Hematopoietic multipotent progenitor cell treated with erythropoietin and hydrocortisone succinate and interleukin-3 and kit ligand, for 4 days (in vitro differentiated cells): Measurements from ENCODE around the gene KAT2B.

ENCODE experiments used
- DNase-seq: peaks from one replicate; pipeline ENCODE4 v3.0.0-alpha.2; 2015

The KAT2B gene

DNA sequence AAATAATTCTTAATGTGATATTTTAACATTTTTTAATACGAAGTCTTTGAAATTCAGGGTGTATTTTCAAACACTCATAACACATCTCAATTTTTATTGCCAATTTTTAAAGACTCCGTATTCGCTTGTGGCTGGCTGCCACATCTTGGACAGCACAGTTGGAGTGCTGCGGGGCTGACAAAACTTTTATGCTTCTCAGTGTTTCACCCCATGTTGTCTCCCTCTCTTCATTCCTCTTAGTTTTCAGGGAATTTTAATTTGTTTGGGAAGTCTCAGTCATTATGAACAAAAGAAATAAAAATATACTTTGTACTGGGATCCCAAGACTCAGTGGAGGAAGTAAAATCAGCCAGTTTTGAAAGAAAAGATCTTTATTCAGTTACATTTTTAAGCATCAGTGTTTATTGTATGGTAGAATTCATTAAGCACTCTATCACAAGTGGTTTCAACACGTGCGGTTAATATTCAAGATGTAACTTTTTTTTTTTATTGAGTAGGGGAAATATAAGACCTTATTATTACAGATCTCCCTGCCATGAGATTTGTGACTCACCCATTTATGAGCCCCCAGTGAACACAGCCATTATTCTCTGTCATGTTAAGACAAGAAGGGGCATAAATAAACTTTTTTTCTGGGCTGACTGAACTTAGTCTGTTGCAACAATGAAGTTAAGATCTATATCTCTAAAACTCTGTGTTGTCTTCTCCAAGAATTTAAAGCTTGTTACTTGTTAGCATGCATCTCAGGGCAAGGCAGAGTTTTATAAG is 26.8 kb downstream of the KAT2B start:
- DNase-seq: peak; percentile 58

DNA sequence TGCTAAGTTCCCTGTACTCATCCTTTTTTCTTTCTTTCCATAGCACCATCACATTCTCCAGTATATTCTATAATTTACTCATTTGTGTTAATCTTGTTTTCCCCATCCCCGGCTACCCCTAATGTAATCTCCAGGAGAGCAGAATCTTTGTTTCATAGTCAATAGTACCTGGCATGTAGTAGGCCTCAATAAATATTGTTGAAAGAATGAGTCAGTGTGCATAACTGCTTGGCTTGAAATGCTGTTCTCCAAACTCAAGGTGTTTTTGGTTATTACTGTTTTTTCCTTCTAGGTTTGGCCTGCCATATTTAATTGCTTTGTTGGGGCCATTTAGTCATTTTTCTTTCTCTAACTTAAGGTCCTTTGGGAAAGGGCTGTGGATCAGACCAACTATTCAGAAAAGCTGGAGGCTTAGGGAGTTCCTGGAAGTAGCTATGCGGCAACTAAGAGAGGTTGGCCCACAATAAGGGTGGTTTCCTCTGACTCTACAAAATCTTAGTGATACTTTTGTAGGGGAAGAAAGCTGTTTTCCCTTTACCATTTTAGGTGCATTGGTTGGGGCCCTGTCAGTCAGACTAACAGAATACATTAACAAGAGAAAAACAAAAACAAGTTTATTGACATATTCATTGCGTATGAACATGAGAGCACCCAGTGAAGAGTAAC is 28.4 kb downstream of the KAT2B start:
- no peak for DNase-seq

DNA sequence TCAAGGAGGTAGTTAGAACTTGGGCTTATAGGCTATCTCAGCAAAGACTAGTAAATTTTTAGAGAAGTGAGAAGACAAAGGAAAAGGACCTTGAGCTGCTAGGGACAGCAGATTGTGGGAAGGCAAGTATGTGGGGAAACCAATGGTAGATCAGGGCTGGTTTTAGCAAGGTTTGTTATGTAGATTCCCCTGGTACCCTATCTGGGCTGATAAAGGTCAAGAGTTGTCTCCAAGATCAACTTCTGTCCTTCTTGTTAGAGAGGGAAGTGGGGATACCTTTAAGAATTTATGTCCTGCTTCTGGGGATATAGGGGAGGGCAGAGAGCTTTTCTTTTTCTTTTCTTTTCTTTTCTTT is 28.9 kb downstream of the KAT2B start:
- no peak for DNase-seq

DNA sequence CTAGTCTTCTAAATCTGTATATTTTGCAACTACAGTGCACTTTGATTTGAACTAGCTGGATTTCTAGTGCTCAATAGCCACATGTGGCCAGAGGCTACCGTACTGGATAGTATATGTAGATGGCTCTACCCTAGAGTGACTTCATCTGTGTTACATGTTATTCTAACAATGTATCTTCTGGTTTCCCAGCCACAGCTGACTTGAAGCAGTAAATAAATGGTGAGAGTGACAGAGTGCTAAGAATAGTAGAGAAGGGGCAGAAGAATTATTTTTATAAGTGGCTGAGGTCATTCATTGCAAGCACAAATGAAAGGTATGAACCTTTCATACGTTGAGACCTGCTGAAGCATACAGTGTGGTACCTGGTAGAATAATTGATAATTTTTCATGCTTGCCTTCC is 30.9 kb downstream of the KAT2B start:
- DNase-seq: no peak

DNA sequence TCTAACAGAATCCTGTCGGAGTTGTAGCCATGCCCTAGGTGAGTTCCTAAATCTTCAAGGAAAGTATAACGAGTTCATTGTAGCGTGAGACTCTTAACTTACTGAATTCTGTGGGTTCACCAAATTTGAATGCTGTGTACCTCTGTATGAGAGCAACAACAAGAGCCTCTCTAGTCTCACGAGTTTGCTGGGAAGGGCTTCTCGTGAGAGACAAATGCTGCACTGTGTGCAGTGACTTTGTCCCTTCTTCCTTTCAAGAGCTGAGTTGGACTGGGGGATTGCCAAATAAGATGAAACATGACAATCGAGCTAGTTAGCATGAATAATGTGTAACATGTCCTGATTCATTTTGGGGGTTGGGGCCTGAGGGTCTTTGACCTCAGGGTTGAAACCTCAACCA is 32.2 kb downstream of the KAT2B start:
- DNase-seq: no peak

DNA sequence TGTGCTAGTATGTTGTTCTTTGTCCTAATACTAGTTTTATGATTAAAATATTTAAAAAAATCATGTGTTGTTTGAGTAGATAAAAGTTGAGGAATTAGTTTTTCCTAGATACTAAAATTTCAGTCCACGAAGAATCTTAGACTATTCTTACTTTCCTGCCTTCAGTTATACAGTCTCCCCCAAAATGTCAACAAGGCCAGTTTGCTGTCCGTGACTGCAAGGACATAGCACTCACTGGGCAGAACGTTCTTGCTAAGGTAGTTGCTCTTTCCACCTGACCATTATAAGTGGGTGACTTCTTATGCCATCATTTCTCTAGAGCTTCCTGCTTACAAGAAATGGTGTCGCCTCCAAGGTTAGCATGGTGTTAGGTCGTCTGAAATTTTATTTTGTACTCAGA is 32.8 kb downstream of the KAT2B start:
- DNase-seq: no peak

DNA sequence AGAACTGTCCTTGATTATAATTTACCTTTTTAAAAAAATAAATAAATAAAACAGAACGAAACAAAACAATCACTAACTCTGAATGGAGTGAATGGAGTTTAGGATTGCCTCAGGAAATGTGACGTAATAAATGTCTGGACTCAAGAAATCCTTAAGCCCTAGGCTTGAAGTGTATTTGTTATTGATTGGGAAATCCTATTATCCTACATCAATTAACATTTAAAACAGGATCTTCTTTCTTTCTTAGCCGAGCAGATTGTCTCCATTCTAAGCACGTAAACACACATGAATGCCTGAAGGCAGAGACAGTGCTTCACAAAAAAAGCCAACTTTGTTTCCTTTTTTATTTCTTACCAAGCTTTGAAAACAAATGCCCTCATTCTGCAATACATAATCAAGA is 33.4 kb downstream of the KAT2B start:
- no peak for DNase-seq

DNA sequence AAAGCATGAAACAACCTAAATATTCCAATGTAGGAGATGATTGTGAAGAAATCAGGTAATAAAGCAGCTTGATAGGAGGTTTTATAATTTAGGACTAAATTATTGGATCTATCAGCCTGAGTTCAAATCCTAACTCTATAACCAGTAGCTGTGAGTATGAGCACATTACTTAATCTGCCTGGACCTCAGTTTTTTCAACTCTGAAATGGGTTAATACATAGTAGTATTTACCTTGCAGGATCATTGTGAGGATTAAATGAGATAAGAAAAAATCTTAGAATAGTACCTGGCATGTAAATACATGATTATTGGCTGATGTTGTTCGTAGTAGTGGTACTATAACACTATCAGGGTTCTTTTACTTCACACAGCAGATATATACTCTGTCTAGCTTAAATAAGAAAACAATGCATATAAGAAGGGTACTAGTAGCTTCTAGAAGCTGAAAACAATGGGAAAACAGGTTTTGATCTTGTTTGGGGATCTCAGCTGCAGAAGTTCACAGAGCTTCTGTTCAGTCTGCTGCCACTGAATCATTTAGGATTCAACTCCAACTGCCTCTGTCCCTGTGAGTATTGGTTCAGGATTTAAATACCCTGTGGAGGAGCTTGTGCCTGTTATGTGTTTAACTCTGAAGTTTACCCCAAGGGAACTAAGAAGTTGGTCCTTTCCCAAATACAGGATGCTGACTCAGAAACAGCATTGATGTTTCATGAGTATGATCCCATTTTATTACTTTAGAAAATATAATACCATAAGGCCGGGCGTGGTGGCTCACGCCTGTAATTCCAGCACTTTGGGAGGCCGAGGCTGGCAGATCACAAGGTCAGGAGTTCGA is 34.2 kb downstream of the KAT2B start:
- DNase-seq: no peak

DNA sequence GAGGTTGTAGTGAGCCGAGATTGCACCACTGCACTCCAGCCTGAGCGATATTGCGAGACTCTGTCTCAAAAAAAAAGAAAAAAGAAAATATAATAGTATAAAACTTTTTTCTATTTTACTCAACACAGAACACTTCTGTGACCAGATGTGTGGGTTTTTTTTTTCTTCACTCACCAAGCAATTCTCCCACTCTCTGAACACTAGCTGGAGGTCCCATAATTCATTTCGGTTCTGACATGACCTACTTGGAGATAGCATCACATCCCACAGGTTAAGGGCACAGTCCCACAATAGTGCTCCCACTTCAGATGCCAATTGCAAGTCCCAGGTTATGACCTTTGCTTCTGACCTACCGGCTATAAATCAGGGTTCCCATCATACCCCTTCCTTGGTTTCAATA is 35.0 kb downstream of the KAT2B start:
- no peak for DNase-seq

DNA sequence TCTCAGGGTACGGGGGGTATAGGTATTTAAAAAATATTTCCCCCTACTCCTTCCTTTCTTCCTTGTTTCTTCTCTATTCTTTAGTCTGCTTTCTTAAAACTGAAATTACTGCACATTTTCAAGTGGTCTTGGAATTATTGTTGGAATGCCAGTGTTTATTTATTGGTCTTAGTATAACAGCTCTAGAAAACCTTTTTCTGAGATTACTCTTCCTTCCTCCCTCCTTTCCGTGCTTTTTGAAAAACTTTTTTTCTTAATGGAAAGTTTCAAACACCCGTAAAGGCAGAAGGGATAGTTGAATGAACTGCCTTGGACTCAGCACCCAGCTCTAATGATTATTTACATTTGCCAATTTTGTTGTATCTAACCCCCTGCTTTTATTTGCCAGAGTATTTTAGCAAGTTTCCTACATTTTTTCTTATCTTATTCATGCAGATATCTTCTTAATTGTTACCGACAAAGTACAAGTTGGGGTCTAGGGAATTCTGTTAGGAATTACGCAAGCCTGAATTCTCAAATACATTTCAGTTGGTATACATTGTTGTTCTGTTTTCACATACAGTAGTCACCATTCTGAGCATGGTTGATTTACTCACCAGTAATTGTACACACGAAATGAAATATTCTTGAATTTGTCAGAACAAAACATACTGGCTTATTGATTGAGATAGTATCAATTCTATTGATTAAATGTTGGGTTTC is 36.2 kb downstream of the KAT2B start:
- no peak for DNase-seq

DNA sequence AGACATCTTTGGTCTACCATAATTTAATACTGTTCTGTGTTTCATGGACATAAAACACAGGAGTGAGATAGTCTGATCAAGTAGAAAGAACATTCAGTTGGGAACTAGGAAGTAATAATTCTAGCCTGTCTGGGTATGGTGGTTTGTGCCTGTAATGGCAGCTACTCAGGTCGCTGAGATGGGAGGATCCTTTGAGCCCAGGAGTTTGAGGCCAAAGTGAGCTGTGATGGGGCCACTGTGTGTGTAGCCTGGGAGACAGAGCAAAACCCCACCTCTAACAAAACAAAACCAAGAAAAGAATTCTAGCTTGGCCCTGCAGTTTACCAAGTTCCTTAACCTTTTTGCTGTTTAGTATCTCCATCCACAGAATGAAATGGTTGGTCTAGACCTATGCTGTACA is 36.8 kb downstream of the KAT2B start:
- DNase-seq: no peak

DNA sequence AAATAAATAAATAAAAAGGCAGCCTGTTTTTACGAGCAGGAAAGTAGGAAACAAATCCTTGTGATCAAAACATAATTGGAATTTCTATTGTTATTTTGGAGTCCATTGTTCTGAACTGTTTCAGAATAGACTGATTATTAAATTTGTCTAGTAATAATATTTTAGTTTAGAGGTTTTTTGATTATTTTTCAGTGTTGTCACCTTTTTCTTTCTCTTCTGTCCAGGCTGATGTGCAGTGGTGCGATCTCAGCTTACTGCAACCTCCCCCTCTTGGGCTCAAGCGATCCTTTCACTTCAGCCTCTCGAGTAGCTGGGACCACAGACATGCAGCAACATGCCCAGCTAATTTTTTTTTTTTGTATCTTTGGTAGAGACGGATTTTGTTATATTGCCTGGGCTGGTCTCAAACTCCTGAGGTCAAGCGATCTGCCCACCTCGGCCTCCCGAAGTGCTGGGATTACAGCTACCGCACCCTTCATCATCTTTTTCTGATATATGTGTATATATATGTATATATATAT is 38.0 kb downstream of the KAT2B start:
- DNase-seq: no peak

DNA sequence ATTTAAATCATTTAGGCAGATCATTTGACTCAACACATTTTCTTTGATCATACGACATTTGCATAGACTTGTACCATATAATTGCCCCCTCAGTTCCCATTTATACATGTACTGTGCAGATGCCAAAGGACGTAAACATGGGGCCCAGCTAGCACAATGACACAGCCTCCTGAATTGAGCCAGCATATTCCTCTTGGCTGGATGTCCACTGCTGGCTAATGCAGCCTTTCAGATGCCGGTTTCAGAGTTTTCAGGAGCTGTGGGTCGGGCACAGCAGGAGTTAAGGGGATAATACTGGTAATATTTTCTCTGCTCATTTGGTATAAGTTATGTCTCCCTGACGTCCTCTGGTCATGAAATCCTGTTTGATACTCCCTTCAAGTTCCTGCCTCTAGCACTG is 39.4 kb downstream of the KAT2B start:
- DNase-seq: no peak

DNA sequence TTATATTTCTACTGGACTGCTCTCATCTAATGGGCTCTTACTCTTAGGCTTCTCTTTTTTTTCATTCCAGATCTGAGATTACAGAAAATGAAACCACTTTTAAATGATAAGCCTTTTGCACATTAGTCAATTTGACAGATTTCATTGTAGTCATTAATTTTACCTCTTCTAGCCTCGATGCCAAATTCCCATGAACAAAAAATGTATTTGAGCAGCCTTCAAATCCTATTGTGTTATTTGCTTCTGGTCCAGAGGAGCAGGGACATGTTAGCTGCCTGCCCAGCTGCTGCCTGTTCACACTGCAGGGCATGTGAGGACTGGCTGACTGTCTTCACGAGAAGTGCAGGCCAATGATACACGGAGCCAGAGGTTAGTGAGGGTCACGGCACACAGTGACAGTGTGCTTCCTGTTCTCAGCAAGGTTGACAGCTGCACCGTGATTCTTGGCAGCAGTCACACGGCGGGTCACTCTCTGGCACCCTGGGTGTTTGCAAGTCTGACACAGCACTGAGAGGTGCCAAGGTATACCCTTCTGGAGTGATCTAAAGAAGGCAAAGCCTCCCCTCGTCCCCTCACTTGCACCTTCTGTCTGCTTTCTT is 40.8 kb downstream of the KAT2B start:
- peak; percentile 56 for DNase-seq

DNA sequence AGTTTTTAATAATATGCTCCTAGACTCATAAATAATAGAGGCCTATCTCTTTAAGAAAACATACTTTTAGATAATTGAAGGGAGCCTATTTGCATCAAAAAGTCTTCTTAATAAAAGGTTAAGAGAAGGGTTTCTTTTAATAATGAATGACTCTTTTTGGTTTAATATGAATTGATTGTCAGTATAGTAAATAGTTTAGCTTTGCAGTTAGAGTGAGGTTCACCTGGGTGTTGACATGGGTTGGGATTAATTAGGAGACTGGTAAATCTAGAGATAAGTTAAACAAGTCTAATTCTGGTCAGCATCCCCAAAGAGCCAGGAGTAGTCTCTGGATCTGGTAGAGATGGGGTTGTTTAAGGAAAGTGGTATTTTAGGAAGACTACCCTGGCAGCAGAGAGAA is 43.0 kb downstream of the KAT2B start:
- DNase-seq: no peak

DNA sequence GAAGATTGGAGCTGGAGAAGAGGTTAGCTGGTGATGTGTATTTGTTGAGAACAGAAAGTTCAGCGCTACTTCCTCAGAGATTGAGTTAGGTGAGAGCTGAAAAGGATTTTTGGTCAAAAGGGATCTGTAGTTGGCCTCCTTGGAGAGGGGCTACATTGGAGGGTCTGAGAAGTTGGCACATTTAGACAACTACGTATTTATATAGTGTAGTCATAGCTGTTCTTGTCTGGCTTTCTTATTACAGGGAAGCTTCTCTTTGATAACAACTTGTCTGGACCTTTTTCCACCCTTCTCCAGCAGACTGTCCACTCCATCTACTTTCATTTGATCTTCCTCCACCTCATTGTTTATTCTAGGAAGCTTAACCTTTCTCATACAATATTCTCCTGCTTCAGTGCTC is 43.7 kb downstream of the KAT2B start:
- no peak for DNase-seq

DNA sequence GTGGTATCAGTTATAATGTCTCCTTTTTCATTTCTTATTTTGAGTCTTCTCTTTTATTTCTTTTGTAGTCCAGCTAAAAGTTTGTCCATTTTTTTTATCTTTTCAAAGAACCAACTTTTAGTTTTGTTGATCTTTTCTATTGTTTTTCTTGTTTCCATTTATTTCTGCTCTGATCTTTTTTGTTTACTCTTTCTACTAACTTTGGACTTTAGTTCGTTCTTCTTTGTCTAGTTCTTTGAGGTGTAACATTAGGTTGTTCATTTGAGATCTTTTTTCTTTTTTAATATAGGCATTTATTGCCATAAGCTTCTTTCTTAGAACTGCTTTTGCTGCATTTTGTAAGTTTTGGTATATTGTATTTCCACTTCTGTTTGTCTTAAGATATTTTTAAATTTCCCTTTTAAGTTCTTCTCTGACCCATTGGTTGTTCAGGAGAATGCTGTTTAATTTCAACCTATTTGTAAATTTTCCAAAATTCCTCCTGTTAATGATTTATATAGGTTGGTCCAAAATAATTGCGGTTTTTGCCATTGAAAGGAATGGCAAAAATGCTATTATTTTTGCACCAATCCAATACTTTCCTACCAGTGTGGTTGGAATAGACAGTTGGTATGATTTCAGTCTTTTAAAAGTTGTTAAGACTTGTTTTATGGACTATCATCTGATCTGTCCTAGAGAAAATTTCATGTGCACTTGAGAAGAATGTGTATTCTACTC is 51.2 kb downstream of the KAT2B start:
- no peak for DNase-seq

DNA sequence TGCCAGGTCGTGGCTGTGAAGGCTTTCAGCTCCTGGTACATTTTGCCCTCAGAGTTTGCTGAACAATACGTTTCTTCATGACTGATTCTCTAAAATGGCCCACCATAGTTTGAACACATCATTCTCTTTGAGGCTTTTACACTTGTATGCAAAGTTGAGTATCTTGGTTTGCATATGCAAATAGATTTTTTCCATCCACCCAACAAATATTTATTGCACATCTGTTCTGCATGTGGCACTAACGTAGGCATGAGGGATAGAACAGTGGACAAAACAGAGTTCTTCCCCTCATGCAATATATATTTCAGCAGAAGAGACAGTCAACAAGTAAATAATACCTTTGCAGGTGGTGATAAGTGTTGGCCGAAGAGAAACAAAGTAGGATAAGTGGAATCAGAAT is 55.2 kb downstream of the KAT2B start:
- no peak for DNase-seq

DNA sequence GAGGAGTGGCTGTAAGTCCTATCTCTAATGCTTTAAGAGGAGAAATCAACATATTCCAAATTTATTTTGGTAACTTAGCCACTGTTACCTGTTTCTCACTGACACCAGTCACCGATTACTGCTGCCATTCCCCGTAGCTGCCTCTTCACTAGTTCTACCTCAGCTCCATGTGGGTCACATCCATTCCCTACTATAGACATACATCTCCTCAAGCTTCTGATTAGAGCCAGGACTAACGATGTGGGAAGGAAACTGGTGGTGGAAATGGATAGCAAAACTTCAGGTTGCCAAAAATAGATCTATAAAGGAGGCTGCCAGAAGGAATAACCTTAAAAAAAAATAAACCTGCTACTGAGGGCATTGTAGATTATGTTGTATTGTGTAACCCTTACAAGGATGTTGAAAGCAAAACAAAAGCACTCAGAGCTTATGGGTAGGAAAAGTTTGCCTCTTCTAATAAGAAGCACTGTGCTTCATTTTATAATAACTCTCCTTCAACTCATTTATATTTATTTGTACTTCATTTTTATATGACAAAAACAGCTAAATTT is 56.0 kb downstream of the KAT2B start:
- no peak for DNase-seq

DNA sequence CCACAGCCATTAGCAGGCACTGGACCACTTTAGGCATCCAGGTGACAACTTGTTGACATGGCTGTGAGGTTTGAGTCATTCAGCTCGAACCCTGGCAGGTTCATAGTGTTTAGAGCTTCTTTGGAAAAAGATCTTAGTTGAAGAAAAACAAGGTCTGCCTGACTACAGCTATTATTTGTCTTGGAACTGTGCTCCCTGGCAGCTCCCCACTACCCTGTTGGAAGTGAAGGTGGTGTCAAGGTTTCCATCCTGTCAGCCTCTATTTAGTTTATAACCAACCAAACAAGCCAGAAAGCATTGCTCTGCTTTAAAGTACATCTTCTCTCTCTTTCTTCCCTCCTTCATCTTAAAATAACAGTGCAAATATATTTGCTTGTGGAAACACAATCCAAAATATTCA is 56.8 kb downstream of the KAT2B start:
- no peak for DNase-seq

DNA sequence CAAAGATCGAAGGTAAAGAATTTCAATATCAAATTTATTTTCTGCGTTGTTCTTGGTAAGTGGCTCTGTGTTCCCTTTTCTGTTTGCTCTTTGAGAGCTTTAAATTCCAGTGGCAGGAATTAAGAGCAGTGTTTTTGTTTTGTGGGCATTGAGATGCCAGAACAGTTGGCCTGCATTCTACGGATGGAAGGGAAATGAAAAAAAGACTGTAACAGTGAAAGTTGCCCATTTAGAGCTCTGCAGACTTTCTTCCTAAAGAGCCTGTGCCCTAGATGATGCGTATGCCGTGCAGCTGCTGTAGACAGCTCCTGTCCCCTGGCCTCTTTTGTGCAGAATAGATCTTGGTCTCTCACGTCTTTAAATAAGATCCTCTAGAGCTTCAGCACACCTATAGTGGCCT is 58.8 kb downstream of the KAT2B start:
- DNase-seq: no peak

DNA sequence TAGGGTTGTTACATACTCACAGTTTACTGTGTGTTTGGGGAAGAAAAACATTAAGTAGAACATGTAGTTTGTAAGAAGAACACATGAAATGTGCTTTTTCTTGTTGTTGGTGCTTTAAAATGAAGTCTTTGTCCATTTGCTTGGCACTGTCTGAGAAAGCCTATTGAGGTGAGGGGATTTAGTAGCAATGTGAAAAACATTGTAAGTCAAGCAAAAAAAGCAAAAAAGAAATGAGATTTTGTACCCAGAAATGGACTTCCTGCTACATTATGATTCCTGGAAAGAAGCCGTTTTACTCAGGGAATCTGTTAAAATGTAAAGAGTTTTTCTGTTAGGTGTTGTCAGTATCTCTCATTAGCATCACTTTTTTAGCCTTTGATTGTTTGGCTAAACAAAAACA is 59.9 kb downstream of the KAT2B start:
- DNase-seq: no peak
